Activated CD8-positive, alpha-beta memory T cell treated with anti-CD3 and anti-CD28 coated beads, Interleukin-2, amount 50 U/mL, for 48 hours (primary cell): ENCODE measurements around the gene PRTG.
A peak's percentile ranks its signal among the peaks of the same experiment; 100 is the strongest.
"Not testable (repeated sequence)": the region's sequence is repeated elsewhere in the genome, so short reads cannot be mapped to it uniquely, and the experiment has no call there.

Source experiments
- DNase-seq: peaks from one replicate; pipeline ENCODE4 v3.0.0-alpha.2; 2020

The PRTG gene, protein sequence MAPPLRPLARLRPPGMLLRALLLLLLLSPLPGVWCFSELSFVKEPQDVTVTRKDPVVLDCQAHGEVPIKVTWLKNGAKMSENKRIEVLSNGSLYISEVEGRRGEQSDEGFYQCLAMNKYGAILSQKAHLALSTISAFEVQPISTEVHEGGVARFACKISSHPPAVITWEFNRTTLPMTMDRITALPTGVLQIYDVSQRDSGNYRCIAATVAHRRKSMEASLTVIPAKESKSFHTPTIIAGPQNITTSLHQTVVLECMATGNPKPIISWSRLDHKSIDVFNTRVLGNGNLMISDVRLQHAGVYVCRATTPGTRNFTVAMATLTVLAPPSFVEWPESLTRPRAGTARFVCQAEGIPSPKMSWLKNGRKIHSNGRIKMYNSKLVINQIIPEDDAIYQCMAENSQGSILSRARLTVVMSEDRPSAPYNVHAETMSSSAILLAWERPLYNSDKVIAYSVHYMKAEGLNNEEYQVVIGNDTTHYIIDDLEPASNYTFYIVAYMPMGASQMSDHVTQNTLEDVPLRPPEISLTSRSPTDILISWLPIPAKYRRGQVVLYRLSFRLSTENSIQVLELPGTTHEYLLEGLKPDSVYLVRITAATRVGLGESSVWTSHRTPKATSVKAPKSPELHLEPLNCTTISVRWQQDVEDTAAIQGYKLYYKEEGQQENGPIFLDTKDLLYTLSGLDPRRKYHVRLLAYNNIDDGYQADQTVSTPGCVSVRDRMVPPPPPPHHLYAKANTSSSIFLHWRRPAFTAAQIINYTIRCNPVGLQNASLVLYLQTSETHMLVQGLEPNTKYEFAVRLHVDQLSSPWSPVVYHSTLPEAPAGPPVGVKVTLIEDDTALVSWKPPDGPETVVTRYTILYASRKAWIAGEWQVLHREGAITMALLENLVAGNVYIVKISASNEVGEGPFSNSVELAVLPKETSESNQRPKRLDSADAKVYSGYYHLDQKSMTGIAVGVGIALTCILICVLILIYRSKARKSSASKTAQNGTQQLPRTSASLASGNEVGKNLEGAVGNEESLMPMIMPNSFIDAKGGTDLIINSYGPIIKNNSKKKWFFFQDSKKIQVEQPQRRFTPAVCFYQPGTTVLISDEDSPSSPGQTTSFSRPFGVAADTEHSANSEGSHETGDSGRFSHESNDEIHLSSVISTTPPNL

GRCh38 chr15:55742927-55743728 lies at the start of gene PRTG:
Gene PRTG, minus strand, starts transcription at chr15:55743152. Its CDS starts 221 bp downstream, at chr15:55742931.
- peak; percentile 53 for DNase-seq

DNA sequence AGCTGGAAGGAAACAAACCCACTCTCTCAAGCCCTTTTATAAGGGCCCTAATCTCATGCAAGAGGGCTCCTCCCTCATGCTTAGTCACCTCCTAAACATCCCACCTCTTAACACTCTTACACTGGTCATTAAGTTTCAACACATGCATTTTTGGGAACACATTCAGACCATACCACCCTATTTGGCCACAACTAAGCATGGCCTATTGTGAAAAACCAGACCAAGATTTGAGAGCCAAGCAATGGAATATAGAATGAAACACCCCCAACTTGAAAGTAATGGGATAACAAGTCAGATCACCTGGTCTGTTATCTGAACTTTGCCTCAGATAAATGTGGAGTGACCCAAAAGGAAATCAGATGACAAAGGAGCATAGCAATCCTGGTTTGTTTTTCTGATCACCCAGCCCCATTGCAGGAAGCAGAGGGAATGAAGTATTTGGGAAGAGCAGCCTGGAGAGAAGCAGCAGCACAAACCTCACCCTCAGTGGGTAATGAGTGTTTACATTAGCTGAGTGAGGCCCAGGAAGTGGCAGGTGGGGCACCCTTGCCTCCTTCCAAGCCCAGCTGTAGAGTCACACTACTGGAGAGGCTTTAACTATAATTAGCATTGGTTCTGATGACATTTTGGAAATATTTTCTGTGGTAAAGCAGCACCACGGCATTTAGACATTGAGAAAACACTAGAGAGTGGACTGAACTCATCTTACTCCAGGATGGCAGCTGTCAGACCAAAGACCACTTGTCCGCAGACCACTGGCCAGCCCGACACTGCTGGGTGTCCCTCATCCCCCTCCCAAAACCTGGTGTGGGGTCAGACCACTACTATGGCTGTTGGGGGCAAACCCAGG lies 48.8 kb upstream of the PRTG start:
- no peak for DNase-seq

DNA sequence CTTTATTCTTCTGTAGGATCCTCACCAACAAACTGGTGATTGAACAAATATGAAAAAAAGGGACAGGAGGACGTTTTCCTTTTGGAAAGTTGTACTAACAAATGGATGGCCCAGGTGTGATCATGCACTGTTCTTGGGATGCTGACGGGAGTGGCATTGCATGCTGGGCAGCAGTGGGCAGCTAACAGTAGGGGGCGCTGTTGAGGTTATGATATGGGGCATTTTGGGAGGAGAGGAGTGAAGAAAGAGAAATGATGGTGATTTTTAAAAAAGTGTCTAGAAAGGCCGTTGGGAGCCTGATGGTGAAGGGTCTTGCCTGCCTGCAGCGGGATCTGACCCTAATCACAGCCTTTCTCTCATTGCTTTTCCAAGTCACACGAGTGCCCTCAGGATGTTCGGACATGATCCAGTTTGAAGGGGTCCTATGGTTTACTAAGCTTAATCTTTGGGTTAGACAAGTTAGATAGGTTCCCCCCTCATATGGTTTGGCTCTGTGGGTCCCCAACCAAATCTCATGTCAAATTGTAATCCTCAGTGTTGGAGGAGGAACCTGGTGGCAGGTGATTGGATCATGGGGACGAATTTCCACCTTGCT lies 46.2 kb upstream of the PRTG start:
- DNase-seq: peak; percentile 89

- no peak for DNase-seq
These were observed 43.4 kb upstream of the PRTG start for GRCh38 chr15:55786341-55786740.

GRCh38 chr15:55785593-55785992 lies 42.6 kb upstream of the PRTG start:
- not testable (repeated sequence) for DNase-seq

DNA sequence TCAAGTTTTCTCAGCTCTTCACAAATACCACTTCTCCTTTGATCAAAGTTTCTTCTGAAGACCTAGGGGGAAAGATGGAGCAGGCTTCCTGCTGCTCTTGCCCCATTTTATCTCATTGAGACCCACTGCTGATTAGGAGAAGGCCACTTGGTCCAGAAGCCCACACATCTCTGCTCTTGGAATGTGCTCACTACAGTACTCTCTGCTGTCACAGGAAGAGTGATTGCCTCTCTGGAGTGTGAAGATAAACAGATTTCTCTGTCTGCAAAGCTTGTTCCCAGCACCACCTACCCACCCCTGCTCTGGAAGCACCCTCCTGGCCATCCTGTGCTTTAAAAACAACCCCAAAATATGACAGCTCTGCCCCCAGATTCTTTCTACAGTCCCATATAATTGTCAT lies 41.3 kb upstream of the PRTG start:
- DNase-seq: no peak

GRCh38 chr15:55782901-55783300 lies 39.9 kb upstream of the PRTG start:
- no peak for DNase-seq

- DNase-seq: no peak
These were observed 37.3 kb upstream of the PRTG start for GRCh38 chr15:55780292-55780691.

- DNase-seq: no peak
These were observed 36.0 kb upstream of the PRTG start for GRCh38 chr15:55778932-55779331.

DNA sequence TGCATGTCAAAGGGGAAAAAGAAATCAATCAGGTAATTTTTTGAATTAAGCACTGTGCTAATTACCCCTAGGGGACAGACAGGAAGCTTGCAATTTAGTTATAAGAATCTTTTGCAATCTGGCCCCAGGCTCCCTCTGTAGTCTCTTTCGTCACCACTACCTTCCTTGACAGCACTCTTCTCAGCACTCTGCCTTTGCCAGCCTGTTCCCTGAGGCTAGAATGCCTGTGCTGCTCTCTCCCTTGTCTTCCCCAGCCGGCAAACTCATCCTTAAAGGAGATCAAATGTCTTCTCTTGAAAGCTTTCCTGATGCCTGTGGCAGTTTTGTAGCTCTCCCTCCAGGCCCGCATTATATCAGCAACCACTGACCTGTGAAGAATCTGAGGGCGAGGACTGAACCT lies 32.4 kb upstream of the PRTG start:
- DNase-seq: no peak

DNA sequence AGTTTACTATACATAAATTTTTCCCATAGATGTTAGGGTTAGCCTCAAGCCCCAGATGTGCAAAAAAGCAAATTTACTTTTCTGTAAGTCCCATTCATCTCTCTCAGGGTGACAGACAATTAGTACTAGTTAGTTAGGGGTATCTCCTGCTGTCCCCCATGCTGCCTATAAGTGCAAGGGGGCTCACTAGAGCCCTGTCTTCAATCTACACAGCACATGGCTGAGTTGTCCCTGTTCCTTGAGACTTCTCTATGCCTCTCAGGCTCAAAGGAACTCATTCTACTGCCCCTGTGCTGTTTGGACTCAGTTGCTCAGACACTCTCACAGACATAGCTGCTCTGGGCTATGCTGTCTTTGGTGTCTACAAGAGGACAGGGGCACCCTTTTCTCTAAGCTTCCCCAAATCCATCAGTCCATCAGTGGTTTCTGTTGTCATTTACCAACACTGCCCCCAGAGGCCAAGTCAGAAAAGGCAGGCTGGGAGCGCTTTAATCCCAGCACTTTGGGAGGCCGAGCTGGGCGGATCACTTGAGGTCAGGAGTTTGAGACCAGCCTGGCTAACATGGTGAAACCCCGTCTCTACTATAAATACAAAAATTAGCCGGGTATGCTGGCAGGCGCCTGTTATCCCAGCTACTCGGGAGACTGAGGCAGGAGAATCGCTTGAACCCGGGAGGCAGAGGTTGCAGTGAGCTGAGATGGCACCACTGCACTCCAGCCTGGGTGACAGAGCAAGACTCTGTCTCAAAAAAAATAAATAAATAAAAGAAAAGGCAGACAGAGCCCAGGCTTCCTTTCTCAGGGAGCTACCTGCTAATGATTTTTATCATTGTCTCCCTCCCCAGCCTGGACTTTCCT lies 31.4 kb upstream of the PRTG start:
- DNase-seq: peak; percentile 61

DNA sequence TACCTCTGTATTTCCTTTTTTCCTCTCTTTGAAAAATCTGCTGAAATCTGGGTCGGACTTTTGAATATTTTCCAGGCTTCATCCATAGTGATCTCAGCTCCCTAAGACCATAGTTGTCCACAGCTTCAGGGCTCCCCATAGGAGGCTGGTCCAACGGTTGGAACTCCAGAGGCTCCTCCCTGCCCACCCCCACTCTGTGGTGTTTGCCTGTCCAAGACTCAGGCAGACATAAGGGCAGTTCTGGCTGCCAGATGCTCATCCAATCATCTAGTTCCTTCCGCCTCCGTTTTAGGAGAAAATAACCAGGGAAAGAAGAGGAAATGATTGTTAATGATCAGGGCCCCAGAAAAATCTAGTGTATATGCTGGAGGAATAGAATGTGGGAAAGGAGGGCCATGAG lies 27.9 kb upstream of the PRTG start:
- no peak for DNase-seq

- DNase-seq: no peak
These were observed 27.3 kb upstream of the PRTG start for GRCh38 chr15:55770261-55770660.

DNA sequence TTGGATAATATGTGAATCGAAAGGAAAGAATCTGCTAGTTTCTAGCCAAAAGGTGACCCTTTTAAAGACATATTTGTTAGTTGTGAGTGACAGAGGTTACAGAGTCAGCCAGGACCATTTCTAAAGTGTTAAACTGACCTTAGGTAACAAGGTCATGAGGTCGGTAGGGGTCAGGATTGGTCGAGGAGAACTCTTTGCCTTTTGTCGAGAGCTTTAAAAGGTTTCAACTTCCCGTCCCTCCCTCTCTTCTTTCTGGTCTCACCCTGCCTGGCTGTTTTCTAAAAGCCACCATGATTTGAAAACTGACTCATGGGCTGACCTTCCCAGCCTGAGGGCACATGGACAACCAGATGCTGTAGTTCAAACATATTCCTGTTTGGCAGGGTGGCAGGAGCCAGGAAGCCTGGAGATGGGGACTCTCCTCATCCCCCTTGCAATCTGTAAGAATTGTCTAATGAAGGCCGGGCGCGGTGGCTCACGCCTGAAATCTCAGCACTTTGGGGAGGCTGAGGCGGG lies 25.8 kb upstream of the PRTG start:
- no peak for DNase-seq

DNA sequence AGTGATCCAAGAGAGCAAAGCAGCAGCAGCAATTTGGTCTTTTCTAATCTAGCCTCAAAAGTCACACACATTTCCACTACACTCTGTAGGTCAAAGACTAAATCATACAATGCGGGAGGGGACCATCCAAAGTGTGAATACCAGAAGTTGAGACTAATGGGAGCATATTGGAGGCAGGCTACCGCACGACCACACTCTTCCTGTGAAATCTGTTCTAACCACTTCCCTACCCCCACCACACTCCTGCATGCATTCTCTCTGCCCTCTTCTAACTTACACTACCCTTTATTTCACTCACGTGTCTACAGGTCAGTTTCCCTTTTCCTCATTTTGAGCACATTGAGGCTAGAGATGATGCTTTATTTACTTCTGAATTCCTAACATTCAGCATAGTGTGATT lies 23.7 kb upstream of the PRTG start:
- DNase-seq: no peak

GRCh38 chr15:55764398-55764797 lies 21.4 kb upstream of the PRTG start:
- DNase-seq: no peak

GRCh38 chr15:55758580-55758986 lies 15.6 kb upstream of the PRTG start:
- DNase-seq: no peak

DNA sequence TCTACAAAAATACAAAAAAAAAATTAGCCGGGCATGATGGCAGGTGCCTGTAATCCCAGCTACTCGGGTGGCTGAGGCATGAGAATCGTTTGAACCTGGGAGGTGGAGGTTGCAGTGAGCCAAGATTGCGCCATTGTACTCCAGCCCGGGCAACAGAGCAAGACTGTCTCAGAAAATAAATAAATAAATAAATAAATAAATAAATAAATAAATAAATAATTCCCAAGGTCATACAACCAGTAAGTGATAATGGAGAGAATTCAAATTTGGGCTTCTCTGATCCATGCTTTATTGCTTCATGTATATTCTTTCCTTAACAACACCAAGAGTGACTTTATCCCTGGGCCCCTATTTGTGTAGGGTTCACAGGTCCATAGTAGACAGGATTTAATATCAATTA lies 10.5 kb upstream of the PRTG start:
- DNase-seq: not testable (repeated sequence)

GRCh38 chr15:55750706-55751105 lies 7.8 kb upstream of the PRTG start:
- no peak for DNase-seq
